Activated T-cell treated with anti-CD3 and anti-CD28 coated beads for 4 hours (primary cell): ENCODE results near the gene ATP13A2.

Source experiments
- DNase-seq: peaks from one replicate; pipeline ENCODE4 v3.0.0-alpha.2; 2020

Gene ATP13A2

DNA sequence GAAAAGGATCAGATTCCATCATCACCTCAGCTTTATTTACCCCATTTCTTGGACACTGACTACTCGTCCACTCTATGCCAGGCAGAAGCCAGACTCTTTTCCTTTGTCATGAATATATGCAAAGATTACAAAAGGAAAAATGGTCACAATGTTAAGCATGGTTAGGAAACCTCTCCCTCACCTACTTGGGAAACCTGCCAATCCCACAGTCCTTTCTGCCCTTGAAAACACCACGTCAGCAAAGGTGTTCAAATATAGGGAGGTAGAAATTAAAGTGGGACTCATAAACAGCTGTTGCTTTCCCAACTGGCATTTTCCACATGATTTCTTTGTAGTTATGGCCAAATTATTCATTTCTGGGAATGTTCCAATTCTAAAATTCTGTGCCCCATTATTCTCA is 16.2 kb upstream of the ATP13A2 start:
- no peak for DNase-seq

DNA sequence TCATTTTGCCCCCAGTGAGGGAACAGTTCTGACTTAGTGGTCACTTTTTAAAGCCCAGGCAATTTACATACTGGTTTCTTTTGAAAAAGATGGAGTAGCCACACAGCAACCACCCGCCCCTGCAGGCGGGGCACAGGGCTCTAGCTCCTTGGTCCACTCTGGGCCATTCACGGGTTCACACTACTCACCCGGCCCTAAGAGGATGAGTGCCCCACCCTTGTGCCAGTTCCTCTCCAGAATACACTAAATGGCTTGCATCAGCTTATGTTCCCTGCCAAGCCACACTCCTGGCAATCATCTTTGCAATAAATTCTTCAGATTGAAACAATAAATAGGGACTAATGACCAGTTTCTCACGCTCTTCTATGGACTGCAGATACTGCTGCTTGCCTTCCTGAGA is 15.7 kb upstream of the ATP13A2 start:
- DNase-seq, result no peak

DNA sequence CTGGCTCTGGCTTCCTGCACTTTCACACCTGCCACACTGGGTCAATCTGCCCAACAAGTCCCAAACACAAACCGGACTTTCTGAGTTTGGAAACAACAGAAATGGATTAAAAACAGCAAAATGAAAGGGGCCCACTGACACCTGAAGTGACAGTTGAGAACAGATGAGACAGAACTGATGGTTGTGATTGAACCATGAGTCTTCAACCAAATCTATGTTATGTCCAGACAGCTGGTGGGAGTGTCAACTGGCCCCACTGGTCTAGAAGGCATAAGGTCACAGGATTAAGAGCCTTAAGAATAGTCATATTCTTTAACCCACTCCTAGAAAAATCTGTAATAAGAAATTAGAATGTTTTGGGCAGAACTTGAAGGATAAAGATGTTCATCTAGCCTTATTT is 13.0 kb upstream of the ATP13A2 start:
- DNase-seq, result no peak

DNA sequence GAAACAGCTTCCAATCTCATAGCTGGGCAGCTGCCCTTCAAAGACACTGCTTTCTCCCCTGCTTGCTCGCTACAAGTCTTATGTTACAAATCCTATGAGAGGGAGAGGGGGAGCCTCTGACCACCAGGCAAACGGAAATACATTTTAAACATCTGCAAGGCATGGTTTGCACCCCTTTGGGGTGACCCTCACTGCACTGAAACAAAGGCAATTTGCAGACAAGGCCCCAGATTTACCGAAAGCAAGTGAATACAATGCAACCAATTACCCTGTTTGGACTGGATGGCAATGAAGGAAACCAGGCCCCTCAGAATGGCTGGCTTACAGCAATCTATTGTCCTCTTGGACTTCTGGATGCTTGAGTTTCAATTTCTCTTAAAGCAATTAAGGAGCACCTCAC is 11.8 kb upstream of the ATP13A2 start:
- no peak for DNase-seq

DNA sequence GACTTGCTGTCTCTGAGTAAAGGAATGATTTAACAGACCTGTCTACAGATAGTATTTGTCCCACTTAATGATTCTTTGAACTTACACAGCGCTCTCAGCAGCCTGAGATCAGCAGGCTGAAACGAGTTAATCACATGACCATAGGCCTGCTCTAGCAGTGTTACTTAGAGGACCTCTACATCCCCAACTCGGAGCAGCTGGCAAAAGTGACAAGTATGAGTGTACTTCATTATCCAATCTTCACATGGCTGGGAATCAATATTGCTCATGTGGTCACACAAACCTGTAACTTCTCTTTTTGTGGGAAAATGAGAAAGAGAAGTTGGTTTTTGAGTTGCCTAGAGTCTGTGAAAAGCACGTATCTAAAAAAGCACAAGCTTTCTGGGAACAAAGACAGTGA is 11.4 kb upstream of the ATP13A2 start:
- no peak for DNase-seq

DNA sequence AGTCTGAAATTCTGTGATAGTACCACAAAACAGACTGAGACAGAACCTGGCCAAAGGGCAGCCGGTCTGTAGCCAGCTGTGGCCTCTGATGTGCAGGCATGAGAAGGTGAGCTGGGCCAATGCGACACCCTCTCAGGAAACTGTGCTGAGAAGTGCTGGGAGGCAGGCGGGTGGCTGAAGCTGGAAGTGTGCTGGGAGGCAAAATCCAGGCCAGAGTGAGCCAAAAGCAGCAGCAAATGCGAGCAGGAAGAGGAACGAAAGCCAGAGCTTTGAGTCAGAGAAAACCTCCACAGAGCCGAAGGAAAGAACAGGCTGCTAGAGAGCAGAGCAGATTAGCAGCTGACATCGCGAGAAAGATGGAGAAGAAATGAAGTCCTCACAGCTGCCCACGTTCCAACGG is 10.2 kb upstream of the ATP13A2 start:
- DNase-seq, result no peak

DNA sequence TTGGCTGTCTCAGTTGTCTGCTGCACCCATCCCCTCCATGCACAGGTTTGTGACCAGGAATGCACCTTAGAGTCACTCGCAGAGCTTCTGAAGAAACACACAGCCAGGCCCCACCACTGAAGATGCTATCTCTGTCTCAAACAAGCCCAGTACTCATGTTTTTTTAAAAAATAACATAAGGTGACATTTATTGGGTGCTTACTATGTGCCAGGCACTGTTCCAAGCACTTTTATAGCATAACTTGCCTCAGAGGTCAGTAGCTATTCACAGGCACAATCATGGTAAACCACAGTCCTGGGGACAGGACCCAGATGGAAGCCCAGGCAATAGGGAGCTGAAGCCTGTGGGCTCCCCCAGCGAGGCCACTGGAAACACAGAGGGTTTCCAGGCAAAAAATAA is 8.8 kb upstream of the ATP13A2 start:
- no peak for DNase-seq

DNA sequence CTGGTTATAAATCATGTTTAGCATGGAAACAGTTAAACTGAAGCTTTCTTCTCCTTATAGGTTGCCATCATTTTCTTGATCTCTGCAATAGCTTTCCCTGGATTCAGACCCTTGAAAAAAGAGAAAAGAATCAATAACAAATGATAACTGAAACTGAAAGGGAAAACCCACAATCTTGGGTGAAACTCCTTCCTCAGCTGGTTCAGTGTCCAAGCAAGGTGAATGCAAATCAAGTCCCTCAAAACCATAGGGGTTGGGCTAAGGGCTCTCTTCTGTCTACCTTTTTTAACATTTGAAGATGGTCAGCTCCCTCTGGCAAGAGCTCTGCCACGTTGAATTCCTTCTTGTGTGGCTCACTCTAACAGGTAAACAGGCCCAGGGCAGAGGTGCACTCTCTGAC is 7.1 kb upstream of the ATP13A2 start:
- no peak for DNase-seq

DNA sequence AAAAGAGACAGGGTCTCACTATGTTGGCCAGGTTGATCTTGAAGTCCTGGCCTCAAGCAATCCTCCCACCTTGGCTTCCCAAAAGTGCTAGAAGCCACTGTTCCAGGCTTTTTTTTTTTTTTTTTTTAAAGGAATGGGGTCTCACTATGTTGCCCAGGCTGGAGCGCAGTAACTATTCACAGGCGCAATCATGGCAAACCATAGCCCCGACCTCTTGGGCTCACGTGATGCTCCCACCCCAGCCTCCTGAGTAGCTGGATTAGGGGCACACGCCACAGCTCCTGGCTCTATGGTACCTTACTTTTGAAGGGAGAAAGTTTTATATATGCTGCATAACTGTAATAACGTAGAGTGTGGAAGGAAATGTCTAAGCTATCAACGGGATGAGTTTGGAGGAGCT is 5.7 kb upstream of the ATP13A2 start:
- DNase-seq, result no peak

DNA sequence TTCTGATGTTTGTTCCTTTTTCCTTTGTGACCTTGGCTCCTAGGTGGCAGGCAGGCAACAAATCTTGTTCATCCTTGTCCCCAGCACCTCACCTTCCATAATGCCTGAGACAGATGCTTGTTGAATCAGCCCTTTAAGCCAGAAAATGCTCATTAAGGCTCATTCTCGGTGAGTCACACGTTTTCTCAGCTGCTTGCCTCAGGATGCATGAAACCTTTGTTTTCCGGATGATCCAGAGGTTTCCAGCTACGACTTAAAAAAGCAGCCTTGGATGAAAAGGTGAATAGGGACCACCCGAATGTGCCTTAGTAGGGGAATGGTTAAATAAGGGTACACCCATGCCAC is 4.6 kb upstream of the ATP13A2 start:
- no peak for DNase-seq

DNA sequence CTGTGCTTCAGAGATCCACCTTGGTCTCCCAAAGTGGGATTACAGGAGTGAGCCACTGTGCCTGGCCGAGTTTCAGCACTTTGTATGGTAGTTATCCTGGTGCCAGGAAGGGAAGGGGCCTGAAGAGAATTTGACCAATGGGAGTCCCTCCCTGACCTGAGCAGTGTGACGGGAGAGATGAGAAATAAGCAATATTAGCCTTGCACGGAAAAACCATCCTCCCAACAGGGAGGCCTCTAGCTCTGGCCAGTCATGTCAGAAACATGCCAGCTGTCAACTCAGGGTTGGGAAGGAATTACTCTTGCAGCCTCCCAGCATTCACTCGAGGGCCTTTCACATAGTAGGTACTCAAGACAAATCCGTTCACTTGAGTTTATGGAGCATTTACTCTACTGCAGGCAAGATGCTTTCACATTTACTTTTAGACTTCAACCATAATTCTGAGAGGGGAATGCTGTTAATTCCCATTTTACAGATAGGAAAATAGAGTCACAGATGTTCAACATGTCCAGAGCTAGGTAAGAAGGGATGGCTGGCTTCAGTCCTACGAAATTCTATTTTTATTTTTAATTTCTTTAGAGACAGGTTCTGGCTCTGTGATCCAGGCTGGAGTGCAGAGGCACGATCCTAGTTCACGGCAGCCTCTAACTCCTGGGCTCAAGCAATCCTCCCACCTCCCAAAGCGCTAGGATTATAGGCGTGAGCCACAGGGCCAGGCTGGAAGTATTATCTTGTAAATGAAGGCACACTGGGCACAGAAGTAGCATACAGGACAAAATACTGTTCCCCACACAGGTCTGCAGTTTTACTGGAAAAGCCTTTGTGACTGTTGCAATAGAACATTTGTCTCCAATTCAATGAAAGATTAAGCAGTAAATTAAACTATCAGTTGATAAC is 3.2 kb upstream of the ATP13A2 start:
- DNase-seq, result no peak

DNA sequence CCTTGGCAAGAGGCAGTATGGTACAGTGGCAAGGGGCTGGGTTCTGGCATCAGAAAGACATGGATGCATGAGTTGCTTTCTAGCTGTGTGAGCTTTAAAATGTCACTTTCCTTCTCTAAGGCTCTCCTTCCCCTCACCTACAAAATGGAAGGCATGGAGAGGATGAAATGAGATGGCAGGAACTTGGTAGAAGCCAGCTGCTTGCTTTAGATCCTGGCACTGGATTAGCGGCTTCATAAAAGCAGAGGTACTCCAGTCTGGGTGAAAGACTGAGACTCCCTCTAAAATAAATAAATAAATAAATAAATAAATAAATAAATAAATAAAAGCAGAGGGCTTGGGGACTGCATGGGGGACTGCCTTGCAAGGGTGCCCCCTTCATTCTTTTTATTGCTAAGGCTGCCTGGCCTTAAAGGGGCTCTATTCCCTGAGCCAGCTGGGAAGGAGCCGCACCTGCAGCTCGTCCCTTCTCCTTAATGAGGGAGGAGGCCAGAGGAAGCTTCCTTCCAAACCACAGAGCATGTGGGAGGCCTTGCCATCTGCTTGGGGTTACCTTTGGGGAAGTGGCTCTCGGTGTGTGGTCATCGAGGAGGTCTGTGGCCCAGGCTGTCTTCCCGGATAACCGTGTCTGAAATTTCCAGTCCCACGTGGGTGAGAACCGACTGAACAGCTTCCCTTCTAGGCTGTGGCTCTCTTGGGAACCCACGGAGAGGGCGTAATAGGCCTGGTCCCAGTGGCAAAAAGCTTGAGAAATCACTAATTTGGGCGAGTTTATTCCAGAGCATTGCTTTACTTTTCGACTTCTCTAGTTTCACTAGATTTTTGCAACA is 2.0 kb upstream of the ATP13A2 start:
- DNase-seq, result no peak

DNA sequence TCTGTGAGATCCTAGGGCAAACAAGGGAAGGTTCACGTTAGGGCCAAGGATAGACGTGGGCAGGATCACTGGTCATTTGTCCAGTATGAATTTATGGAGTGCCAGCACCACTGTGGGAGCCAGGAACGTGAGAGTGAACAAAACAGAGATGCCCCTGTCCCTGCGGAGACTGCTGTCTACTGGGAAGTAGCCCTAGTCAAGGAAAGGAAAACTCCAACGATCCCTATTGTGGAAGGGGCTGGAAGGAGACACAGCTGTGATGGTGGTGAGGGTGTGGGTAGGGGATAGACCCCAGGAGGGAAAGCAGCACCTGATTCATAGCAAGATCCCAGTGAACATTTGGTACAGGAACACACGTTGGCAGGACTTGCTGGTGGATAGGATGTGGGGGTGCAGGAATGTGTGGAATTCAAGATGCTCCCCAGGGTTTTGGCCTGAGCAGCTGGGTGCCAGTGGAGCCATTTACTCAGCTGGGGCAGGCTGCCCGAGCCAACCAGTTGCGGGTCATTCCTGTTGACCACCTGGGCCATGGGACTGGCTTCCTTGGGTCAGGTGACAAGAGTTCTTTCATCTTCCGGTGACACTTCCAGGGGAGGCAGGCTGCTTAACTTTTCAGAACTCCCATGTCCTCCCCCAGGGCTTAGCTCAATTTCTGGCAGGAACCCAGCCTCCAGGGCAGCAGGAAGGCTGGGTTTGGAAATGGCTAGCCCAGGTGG is 1.2 kb upstream of the ATP13A2 start:
- DNase-seq, result no peak

DNA sequence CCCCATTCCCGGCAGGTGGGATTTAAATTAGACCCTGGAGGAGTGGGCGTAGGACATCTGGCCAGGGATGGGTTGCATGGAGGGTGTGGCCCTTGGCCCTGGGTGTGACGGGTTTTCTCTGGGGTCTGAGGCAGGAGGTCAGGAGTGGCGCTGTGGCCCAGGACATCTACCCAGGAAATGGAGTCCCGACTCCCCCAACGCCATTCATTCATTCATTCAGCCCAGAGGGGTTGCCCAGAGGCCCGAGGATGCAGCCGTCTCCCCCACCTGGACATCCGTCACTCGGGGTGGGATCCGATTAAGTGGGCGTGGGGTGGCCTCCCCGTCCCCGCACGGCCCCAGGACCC is 663 bp downstream of the ATP13A2 start:
- no peak for DNase-seq

DNA sequence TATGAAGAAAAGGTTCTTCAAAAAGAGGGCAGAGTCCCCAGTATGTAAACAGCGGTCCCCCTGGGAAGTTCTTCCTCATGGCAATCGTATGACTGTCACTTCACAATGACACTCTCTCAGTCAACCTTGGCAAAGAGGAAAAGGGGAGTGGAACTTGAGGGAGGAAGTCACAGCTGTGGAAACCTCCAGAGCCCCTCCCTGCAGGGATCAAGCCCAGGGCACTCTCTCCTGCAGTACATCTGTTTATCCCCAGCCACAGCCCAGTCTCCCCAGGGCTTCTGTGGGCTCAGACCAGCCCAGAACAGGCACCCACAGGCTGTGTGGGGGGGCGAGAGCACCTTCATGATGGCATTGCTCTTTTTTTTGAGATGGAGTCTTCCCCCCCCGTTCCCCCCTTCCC is 2.0 kb downstream of the ATP13A2 start:
- DNase-seq, result no peak

DNA sequence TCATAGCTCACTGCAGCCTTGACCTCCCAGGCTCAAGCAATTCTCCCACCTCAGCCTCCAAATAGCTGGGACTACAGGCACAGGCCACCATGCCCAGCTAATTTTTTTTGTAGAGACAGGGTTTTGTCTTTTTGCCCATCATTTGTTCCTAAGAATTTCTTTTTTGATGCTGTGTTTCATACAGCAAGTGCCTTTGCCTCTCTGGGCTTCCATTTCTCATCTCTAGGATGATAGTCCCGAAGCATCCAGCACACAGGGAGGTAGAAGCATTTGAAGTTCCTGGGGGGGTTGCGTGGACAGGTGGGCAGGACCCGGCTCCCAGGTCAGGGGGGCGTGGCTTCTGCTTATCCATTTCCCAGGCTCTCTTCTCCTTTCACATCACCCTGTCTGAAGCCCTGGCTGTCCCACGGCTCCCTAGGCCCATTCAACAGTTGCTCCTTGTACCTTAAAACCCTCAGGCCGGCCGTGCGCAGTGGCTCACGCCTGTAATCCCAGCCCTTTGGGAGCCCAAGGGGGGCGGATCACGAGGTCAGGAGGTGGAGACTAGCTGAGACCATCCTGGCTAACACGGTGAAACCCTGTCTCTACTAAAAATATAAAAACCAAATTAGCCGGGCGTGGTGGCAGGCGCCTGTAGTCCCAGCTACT is 3.4 kb downstream of the ATP13A2 start:
- DNase-seq, result no peak

DNA sequence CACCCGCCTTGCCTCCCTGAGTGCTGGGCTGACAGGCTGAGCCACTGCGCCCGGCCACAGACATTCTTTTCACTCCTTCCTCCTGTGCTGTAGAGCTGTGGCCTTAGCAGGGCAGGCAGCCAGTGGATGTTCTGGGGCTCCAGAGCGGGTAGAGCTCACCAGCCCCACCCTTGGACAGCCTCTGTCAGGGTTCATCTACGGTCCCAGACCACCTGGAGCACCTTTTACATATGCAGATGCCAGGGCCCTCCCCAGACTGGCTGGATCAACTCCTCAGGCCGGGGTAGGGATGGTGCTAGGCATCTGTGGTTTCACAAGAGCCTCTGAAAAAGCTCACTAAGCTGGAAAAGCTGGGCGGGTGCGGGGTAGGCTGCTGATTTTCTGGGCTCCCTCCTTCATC is 4.6 kb downstream of the ATP13A2 start:
- DNase-seq, result no peak

DNA sequence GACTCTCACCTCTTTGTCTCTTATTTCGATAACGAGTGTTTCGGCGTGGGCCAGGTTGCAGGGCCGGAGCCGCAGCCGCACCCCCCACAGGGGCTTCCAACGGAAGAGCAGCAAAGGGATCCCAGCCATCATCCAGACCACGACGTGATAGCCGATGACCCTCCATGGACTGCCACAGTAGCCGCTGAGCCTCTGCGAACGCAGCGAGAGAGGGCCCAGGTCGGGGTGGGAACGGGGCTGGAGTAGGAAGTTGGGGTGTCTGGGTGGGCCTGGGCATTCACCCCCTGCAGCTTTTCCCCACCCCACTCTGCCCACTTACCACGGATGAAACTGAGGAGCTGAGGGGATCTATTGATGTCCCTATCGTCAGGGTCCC is 6.4 kb downstream of the ATP13A2 start:
- no peak for DNase-seq

DNA sequence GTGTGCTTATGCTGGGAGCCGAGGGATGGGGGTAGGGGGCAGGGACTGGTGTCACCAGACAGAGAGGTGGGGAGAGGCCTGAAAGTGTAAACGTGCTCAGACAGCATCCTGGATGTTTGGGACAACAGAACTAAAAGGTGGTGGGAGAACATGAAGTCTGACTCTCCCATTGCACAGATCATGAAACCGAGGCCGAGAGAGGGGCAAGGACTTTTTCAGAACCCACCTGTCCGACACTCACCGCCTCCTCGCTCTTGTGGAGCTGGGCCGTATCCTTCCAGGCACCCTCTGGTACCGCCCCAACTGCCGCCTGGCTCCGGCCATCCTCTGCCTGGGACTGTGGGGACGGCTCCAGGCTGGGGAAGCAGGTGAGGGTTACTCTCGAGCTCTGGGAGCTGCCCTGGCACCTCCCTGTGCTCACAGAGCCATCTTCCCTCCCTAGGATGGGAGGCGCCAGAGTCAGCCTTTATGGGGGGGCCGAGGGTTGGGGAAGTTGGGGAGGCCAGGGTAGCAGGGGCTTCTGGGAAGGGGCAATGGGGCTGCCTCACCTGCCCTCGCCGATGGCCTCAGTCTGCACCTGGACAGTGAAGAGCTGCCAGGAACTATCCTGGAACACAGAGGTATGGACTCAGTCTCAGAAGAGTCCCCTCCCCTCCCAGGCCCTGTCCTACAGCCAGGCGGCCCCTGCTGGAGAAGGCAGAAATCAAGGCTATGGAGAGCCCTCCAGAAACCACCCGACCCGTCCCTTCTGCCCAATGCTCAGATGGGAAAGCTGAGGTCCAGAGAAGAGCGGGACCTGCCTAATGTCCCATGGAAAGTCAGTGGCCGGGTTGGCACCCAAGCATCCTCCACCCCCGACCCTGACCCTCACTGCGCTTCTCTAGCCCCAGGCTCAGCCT is 7.0 kb downstream of the ATP13A2 start:
- DNase-seq, result no peak

DNA sequence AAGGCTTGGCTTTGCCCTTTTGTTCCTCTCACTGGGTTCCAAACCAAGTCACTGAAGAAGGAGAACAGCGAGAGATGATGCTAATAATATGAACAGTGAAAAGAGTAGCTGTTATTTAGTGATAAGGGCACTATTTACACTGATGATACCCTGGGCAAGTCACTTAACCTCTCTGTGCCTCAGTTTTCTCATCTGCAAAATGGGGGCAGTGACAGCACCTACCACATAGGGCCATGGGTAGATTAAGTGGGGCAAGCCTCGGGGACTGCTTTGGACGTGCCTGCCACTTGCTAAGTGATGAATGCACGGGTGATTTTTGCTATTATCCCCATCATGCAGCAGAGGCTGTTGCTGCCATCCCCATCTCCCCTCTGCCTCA is 9.2 kb downstream of the ATP13A2 start:
- DNase-seq, result no peak

DNA sequence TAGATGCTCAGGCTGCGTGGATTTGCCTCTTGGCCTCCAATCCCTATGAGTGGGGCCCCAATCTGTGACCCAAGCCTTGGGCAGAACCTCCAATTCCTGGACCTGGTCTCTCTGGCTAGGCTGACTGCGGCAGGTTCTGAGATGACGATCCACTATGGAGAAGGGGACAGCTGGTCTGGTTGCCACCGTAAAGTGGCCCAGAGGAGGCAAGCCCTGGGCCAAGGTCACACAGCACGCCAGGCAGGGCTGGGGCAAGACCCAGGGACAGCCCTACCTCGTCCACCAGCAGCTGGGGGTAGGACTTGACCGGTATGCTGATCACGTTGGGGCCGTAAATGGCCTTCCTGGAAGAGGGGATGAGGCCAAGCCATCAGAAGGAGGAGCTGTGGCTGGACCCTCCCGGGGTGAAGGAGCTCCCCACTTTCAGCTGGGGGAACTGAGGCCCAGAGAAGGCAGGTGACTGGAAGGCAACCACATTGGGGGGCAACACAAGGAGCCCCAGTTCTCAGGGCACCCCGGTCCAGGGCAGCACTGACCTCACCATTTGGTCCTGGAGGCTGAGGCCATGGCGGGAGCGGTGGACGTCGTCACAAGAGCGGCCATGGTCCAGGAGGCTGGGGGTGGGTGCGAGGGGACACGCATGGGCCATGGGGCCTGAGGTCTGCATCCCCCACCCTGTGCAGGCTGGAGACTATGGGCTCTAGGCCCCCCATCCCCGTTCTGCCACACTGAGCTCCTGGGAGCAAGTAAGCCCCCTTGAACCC is 9.8 kb downstream of the ATP13A2 start:
- DNase-seq, result no peak

DNA sequence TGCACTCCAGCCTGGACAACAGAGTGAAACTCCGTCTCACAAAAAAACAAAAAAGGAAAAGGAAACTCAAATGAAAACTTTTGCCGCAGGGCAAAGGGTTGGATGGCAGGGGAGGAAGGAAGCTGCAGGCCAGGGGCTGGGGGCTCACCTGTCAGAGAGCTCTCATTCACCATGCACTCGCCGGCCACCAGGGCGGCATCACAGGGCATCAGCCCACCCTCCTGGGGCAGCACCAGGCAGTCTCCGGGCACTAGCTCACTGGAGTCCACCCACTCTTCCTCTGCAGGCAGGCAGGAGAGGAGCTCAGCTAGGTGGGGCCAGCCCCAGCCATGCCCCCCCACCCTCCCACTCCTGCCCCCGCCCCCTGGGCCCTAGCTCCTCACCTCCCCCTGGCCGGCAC is 11.9 kb downstream of the ATP13A2 start:
- no peak for DNase-seq
